NCI-H2196 treated with DMSO at 0.1 percent for 48 hours (cell line): ENCODE data around the gene CLEC2L.

Experiments
- DNase-seq: peaks from one replicate; lab custom pipeline; 2025; ENCODE audit not compliant: unreplicated experiment; lab: John Stamatoyannopoulos, UW

CLEC2L gene

DNA sequence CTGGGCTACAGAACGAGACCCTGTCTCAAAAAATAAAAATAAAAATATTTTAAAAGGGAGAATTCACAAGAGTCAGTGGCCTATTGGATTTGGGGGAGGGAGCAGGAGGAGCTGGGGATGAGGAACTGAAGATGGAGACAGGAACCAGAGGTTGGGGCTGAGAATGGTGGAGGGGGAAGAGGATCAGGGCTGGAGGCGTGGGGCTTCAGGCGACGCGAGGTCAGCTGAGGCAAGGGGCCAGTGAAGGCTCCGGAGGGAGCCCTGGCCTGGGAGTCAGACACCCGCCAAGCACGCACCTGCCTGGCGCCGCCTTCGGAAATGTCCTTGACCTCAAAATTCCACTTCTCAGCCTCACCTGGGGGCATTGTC lies 671 bp upstream of the CLEC2L start:
- DNase-seq: no peak

DNA sequence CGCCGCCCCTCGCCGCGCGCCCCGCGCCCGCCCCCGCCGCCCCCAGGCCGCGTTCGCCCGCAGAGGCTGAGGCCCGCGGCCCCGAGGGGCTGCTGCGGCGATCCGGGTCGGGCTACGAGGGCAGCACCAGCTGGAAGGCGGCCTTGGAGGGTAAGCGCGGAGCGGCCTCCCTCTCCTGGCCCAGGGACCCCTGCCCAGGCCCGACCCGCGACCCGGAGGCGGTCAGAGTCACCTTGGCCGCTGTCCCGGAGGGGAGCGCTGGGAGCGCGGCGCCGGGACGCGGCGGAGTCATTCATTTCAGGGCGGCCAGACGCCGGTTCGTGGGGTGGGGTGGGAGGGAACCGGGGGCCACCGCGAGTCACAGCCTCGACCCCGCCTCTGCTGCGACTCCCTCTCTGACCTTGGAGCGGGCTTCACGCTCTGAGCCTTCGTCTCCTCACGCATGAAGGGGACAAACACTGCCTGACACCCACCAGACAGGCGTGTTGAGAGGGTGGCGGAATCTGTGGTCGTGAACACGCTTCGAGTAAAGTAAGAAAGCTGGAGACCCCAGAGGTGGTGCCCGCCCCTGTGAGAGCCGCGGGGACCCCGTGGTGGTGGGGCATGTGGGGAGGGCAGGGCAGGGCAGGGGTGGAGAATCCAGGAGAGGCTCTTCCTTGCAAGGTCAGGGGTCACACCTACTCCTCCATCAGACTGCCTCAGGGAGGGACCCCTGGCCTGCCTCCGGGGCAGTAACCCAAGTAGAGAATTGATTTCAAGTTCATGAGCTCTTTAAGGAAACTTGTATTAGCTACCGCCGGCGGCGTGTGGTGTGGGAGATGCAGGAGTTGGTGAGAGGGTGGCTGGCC lies 707 bp downstream of the CLEC2L start:
- DNase-seq: no peak

DNA sequence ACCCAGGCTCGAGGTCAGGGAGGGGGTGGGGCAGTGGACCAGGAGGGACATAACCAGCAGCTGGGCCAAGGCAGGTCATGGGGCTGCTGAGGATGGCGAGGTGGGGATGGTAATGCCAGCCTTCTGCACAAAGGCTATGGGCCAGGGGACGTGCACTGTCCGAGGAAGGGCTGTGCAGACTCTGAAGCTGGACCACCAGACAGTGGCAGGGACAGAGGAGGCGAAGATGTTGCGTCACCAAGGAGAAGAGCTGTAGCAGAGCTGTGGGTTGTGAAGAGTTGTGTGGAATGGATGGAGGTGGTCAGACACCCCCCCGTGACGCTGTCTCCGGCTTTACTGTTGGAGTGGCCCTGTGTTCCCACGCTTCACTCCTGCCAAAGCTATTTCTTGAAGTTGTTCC lies 1.8 kb downstream of the CLEC2L start:
- no peak for DNase-seq

DNA sequence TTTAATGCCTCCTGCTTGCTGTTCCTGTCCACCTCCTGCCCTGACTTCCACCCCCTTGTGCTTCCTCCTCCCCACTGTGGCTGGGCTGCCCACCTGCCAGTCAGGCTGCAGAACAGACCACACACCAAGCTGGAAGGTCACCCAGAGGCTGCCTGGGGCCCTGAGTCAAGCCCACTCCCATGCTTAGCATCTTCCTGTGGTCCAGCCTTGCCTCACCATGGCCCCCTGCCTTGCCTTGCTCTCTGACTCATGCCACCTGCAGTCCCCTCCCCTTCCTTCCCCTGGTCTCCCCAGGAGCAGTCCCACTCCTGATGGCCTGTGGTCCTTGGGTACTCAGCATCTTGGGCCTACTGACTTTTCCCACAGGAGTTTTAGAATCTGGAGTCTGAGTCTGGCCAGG lies 2.3 kb downstream of the CLEC2L start:
- no peak for DNase-seq

DNA sequence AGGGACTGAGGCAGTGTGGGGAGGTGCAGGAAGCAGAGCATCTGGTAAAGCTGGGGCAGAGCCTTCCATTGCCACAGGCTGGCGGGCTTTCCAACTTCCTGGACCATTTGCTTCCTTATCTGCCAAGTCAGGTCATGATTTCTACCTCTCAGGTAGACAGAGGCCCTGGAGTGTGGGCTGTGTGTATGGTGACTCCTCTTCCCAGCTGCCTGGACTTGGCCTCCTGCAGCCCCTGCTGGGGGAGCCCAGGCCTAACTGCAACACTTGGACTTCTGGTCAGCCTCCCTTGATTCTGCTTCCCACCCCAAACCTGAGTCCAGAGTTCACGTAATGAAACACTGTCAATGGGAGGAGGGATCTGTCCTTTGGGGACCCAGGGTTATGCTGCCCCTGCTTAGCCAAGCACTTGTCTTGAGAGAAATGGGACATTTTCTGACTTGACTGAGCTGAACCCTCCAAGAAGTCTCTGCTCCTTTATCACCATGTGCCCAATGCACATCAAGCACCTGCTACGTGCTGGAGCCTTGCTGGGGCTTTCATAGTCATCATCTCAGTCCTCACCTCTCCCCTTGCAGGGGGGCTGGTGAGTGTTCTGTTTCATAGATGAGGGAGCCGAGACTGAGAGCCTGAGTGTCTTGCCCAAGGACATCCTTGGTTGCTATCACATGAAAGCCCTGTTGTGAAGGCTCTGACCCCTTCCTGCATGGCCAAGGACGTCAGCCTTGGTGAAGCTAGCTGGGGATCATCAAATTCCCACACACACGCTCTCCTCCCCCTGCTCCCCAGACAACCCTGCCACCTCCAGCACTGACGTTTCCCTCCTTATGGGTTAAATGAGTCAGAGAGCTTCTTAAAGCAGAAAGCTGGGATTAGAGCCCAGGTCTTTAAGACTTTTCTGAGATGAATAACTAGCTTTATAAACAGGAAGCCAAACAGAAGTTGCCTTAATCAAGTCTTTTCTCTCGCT lies 3.4 kb downstream of the CLEC2L start:
- DNase-seq: no peak

DNA sequence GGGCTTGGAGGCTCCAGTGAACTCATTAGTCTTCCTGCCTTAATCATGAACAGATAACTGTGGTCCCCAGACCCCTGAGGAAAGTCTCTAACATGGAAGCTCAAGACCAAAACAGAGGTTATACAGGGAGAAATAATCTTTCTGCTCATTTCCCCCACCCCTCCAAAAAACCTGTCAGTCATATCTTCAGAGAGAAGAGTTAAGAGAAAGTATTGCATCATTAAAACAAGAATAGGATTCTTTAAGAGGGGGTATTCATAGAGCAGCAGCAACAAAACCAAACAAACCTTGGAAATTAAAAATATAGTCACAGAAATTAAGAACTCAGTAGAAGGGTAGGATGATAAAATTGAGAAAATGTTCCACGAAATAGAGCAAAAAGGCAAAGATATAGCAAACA lies 7.6 kb downstream of the CLEC2L start:
- DNase-seq: no peak

DNA sequence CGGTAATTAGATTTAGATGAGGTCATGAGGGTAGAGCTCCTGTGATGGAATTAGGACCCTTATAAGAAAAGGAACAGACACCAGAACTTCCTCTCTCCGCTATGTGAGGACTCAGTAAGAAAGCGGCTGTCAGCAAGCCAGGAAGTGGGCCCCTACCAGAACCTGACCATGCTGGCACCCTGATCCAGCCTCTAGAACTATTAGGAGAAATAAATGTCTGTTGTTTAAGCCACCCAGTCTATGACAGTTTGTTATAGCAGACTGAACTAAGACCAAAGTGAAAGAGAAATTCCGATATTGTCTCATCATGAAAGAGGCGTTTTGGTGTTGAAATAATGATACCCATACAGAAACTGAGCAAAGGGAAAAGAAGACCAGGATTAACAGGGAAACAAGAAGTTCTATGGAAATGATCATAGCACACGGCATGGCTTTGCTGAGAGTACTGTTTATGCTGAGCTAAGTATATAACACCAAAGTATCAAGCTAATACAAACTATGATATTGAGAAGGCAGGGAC lies 9.2 kb downstream of the CLEC2L start:
- DNase-seq: no peak

DNA sequence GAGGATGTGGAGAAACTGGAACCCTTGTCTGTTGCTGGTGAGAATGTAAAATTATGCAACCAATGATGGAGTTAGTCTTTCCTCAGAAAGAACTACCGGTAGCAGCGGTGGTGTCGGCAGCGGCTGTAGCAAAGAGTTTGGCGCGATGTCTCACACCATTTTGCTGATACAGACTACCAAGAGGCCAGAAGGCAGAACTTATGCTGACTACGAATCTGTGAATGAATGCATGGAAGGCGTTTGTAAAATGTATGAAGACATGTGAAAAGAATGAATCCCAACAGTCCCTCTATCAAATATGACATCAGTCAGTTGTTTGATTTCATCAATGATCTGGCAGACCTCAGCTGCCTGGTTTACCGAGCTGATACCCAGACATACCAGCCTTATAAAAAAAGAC lies 10.6 kb downstream of the CLEC2L start:
- DNase-seq: no peak

DNA sequence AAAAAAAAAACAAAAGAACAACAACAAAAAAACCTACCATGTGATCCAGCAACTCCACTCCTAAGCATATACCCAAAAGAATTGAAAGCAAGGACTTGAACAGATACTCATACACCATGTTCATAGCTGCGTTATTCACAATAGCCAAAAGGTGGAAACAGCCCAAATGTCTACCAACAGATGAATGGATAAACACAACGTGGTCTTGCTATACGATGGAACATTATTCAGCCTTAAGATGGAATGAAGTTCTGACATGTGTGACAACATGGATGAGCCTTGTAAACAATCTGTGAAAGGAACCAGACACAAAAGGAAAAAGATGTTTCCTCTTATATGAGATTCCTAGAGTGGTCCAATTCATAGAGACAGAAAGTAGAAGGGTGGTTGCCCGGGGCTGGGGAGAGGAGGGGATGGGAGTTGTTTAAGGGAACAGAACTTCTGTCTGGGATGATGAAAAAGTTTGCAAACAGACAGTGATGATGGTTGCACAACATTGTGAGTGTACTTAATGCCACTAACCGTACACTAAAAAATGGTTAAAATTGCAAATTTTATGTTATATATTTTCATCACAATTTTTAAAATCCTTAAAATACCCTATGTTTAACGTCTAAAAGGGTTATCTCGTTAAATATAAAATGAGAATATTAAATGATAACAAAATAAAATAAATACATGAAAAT lies 11.6 kb downstream of the CLEC2L start:
- DNase-seq: no peak

DNA sequence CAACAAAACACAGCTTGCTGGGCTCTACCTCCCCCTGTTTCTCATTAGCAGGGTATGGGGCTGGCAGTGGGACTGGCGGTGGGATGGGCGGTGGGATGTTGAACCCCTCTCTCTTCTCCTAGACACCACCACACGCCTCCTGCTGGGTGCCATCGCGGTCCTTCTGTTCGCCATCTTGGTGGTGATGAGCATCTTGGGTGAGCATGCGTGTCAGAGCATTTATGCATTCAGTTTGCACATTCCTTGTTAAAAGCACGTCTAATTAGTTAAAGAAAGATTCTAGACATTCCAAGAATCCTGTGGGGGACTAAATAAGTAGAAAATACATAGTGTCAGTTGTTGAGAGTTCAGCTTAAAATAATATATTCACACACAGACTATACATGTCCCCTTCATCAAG lies 12.7 kb downstream of the CLEC2L start:
- no peak for DNase-seq

DNA sequence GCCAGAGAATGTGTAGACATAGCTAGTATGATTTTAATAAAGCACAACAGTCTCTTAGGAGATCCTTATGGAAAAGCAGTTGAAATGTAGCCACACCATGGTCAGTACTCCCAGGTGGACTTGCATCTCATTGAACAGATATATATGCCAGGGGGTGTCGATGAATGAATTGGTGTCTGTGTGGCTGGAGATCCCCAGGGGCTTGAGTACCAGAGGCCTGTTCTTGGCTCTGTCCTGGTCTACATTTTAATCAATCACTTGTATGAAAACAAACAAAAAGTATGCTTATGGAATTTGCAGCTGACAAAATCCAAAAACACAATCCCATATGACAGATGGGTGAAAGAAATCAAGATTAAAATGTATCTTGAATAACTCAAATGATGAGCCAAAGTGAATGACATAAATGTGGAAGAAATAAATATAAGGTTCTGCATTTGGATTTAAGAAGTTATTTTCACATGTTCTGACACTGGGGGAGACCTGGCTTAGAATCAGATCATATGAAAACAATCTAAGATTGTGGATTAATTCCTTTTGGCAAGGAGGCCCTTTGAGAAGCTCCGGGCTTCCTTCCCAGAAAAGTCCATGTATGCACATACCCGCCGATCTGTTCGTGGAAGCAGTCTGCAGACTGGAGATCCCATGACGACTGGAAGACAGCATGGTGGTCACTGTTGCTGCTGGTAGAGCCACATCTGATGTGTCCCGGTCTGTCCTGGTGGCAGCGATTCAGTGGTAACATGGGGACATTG lies 15.6 kb downstream of the CLEC2L start:
- DNase-seq: no peak

DNA sequence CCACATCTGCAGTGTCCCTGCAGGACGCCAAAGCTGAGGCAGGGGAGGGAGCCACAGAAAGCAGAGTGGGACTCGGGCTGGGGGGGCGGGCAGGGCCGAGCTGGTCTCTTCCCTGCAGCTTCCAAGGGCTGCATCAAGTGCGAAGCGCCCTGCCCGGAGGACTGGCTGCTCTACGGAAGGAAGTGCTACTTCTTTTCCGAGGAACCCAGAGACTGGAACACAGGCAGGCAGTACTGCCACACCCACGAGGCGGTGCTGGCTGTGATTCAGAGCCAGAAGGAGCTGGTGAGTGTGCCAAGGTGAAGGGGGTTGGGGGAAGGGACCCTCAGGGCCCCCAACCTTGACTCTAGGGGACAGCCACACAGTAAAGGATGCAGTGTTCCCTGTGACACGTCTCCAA lies 16.7 kb downstream of the CLEC2L start:
- DNase-seq: no peak

DNA sequence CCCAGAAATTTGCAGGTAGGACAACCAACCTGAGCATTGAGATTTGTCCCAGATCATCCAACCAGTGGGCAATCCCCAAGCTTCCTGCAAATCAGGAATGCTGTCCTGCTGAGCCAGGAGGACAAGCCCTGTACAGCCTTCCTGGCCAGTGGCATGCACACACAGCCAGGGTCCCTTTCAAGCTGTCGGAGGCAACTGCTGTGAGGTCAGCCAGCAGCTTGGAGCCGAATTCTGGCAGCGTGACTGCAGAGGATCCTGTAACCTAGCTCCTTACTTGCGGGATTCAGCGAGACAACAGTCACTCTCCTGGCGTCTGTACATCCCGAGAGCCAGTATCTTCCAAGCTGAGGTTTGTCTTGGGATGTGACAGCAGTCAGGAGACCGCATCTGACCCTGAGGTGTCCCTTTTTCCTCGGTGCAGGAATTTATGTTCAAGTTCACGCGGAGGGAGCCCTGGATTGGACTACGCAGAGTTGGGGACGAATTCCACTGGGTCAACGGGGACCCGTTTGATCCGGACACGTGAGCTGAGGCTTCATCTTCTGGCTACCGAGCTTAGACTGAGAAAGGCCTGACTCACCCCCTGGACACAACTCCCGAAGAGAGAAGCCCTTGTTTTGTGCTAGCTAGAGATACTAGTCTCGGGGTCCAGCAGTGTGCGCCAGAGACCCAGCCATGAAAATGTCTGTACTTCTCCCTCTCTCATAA lies 18.3 kb downstream of the CLEC2L start:
- DNase-seq: no peak

DNA sequence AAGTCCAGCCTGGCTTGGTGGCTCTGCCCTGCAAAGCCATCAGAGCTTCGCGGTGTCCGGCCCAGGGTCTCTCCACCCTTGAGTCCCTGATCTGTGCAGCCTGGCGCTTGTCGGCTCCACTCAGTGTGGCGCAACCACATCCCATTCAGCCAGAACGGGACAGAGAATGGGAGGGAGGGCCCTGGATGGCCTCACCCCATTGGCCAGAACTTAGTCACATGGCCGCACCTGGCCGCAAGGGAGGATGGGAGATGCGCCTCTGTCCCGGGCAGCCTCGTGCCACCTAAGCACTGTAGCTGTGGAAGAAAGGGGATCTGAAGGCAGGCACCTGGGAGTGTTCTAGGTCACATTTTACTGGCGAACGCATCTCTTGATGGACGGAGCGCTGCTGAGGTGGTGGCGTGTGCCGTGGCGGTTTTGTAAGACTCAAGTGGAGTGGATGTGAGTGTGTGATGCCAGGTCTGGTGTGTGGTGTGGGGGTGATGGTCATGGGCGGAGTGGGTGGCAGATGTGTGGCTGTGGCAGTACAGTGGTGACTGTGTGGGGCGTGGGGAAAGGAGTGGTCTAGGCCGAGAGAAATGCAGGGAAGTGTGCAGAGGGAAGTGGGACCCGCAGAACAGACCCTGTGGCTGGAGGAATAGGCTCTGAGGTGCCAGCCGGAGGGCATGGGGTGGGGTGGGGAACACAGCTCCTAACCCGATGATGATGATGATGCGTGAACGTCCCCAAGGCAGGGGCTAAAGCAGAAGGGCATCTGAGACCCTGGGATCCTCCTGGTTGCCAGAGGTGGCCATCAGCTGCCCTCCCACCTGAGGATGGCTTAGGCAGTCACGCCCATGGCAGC lies 19.0 kb downstream of the CLEC2L start:
- DNase-seq: no peak

DNA sequence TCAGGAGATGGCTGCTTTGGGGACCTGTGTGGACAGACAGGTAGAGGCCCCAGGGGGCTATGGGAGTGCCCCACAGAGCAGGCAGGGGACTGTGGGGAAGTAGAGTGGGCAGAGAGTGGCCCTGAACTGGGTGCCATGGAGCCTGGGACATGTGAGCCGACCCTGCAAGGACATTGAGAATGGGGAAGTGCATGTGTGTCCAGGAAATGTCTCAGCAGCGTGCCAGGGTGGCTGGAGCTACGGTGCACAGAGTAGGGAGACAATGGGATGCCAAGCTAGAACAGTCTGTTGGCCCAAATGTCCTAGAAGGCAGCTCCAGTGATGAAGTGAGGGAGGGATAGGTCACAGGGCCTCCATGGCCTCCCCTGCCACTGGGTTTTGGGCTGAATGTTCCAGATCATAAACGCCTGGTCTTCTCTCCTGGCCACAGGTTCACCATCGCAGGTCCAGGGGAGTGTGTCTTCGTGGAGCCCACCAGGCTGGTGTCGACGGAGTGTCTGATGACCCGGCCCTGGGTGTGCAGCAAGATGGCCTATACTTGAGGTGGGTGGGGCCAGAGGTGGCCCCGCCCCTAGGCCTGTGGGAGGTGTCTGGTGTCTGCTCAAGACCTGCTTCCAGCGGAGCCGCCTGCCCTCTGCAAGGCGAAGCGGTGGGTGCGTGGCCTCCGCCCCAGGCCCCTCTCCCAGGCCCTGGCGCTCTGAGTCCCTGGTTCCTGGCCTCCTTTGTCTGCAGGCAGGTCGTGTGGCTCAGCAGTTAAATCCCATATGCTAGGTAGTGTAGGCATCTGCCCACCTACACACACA lies 20.5 kb downstream of the CLEC2L start:
- DNase-seq: no peak

DNA sequence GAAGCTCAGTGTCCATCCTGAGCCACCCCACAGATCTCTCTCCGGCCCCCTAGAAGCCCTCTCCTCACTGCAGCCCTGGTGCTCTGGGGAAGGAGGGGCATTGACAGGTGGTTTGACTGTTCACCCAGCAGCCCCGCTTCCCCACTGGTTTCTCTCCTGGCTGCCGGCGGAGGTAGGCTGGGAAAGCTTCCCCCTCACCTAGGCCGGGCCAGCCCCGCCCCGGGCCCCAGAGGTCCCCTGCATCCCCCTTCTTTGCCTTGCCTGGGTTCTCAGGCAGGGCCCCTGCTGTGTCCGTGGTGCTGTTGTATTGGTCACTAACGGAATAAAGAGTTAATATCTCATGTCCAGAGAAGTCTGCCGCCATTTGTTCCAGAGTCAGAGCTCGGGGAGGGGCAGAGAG lies 21.2 kb downstream of the CLEC2L start:
- no peak for DNase-seq

DNA sequence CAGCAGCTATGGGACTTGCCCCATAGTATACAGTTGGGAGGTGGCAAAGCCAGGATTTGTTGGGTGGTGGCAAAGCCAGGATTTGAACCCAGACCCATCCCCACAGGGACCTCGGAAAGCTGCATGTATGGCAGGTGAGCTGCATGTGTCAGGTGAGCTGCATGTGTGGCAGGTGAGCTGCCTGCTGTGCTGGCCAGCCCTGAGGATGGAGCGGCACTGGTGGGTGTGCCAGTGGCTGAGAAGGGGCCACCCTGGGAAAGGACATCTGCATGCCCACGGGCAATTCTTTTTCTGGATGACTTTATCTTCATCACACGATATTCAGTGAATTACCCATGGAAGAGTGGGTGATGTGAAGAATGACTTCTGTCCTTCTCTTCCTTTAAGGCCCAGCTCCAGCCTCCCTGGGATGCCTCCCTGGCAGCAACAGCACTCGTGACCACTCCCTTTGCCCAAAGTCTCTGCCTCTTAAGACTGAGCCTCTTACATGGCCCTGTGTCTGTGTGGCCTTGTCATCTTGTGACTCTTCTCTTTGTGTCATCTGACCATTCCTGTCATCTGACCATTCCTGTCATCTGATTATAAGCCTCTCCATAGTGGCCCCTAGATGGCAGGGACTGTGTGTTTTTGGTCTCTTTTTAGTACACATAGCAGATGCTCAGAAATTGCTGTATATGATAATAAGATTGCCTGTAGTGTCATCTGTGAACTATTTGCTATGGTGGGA lies 25.0 kb downstream of the CLEC2L start:
- no peak for DNase-seq
